Measurements from ENCODE around the gene AOPEP. TPM values are rescaled to one million over a fixed set of nuclear protein-coding genes. Genes with fewer than 3 reads are reported as not detected.
"Not testable (repeated sequence)": the region's sequence is repeated elsewhere in the genome, so short reads cannot be mapped to it uniquely, and the experiment has no call there.

AOPEP gene
- total RNA-seq, 1 experiment from 2014 or later, result 89.5 TPM

GRCh38 chr9:94827584-94828304 is 101.2 kb downstream of the AOPEP start:
- Mint-ChIP-seq H3K9me3 (ENCODE audit: low read depth, unreplicated experiment) (peaks cover 2% of the 10 kb centered on the region), H3K27me3 (ENCODE audit: unreplicated experiment) (no peaks in the 10 kb centered on the region), H3K27ac (ENCODE audit: unreplicated experiment) (peak overlapping the region; percentile 7), H3K36me3 (ENCODE audit: insufficient read depth, unreplicated experiment) (no peaks in the 10 kb centered on the region), H3K4me1 (ENCODE audit: low read depth, unreplicated experiment) (peaks cover 18% of the 10 kb centered on the region), H3K4me3 (ENCODE audit: low read depth, unreplicated experiment) (no peak overlapping the region)
- DNase-seq, result no peak
- TF ChIP-seq, protein P1, sequence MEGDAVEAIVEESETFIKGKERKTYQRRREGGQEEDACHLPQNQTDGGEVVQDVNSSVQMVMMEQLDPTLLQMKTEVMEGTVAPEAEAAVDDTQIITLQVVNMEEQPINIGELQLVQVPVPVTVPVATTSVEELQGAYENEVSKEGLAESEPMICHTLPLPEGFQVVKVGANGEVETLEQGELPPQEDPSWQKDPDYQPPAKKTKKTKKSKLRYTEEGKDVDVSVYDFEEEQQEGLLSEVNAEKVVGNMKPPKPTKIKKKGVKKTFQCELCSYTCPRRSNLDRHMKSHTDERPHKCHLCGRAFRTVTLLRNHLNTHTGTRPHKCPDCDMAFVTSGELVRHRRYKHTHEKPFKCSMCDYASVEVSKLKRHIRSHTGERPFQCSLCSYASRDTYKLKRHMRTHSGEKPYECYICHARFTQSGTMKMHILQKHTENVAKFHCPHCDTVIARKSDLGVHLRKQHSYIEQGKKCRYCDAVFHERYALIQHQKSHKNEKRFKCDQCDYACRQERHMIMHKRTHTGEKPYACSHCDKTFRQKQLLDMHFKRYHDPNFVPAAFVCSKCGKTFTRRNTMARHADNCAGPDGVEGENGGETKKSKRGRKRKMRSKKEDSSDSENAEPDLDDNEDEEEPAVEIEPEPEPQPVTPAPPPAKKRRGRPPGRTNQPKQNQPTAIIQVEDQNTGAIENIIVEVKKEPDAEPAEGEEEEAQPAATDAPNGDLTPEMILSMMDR (IDR thresholded peaks at IDR 0.05; ENCODE audit: unreplicated experiment), result no peak
- CTCF ChIA-PET, result no interaction called here
- intact Hi-C loops (cut with micrococcal nuclease; ENCODE audit: unreplicated experiment), result no loop called here
- no TSS peak for BruUV-seq (replicated peaks)

GRCh38 chr9:94829380-94830070 is 103.0 kb downstream of the AOPEP start:
- Mint-ChIP-seq H3K27ac (ENCODE audit: unreplicated experiment) (no peak overlapping the region), H3K36me3 (ENCODE audit: insufficient read depth, unreplicated experiment) (no peaks in the 10 kb centered on the region), H3K4me3 (ENCODE audit: low read depth, unreplicated experiment) (no peak overlapping the region), H3K27me3 (ENCODE audit: unreplicated experiment) (no peaks in the 10 kb centered on the region), H3K9me3 (ENCODE audit: low read depth, unreplicated experiment) (peaks cover 2% of the 10 kb centered on the region), H3K4me1 (ENCODE audit: low read depth, unreplicated experiment) (peaks cover 19% of the 10 kb centered on the region)
- no peak for DNase-seq
- CTCF ChIA-PET, result no interaction called here
- intact Hi-C loops (cut with micrococcal nuclease; ENCODE audit: unreplicated experiment), result no loop called here
- no TSS peak for BruUV-seq (replicated peaks)
- TF ChIP-seq, protein P1 (IDR thresholded peaks at IDR 0.05; ENCODE audit: unreplicated experiment), result no peak

GRCh38 chr9:94830071-94830604 is 103.6 kb downstream of the AOPEP start:
- H3K27ac Mint-ChIP-seq (ENCODE audit: unreplicated experiment); BruUV-seq (replicated peaks); DNase-seq; H3K36me3 Mint-ChIP-seq (ENCODE audit: insufficient read depth, unreplicated experiment); intact Hi-C loops (cut with micrococcal nuclease; ENCODE audit: unreplicated experiment); H3K4me3 Mint-ChIP-seq (ENCODE audit: low read depth, unreplicated experiment); H3K27me3 Mint-ChIP-seq (ENCODE audit: unreplicated experiment); H3K9me3 Mint-ChIP-seq (ENCODE audit: low read depth, unreplicated experiment); CTCF ChIA-PET: not testable (repeated sequence)
- peaks cover 19% of the 10 kb centered on the region for H3K4me1 Mint-ChIP-seq (ENCODE audit: low read depth, unreplicated experiment)

GRCh38 chr9:94833802-94834201 is 107.3 kb downstream of the AOPEP start:
- no peak for DNase-seq
- H3K4me1 Mint-ChIP-seq (ENCODE audit: low read depth, unreplicated experiment), result peaks cover 8% of the 10 kb centered on the region
- TF ChIP-seq, protein P1 (IDR thresholded peaks at IDR 0.05; ENCODE audit: unreplicated experiment), result no peak
- H3K9me3 Mint-ChIP-seq (ENCODE audit: low read depth, unreplicated experiment), result peaks cover 5% of the 10 kb centered on the region
- CTCF ChIA-PET, result no interaction called here
- no peak overlapping the region for H3K4me3 Mint-ChIP-seq (ENCODE audit: low read depth, unreplicated experiment)
- intact Hi-C loops (cut with micrococcal nuclease; ENCODE audit: unreplicated experiment), result no loop called here
- no peaks in the 10 kb centered on the region for H3K27me3 Mint-ChIP-seq (ENCODE audit: unreplicated experiment)
- no peaks in the 10 kb centered on the region for H3K36me3 Mint-ChIP-seq (ENCODE audit: insufficient read depth, unreplicated experiment)
- no TSS peak for BruUV-seq (replicated peaks)
- H3K27ac Mint-ChIP-seq (ENCODE audit: unreplicated experiment), result no peak overlapping the region
